GM21737 (cell line): ENCODE data around the gene RBBP8NL.

ENCODE experiments used
- ATAC-seq: cut with Tn5 transposase; IDR thresholded peaks from one replicate; pipeline ENCODE4 v1.9.1; 2021; ENCODE audit warnings: mild to moderate bottlenecking, moderate library complexity; ENCODE audit not compliant: unreplicated experiment

RBBP8NL gene

DNA sequence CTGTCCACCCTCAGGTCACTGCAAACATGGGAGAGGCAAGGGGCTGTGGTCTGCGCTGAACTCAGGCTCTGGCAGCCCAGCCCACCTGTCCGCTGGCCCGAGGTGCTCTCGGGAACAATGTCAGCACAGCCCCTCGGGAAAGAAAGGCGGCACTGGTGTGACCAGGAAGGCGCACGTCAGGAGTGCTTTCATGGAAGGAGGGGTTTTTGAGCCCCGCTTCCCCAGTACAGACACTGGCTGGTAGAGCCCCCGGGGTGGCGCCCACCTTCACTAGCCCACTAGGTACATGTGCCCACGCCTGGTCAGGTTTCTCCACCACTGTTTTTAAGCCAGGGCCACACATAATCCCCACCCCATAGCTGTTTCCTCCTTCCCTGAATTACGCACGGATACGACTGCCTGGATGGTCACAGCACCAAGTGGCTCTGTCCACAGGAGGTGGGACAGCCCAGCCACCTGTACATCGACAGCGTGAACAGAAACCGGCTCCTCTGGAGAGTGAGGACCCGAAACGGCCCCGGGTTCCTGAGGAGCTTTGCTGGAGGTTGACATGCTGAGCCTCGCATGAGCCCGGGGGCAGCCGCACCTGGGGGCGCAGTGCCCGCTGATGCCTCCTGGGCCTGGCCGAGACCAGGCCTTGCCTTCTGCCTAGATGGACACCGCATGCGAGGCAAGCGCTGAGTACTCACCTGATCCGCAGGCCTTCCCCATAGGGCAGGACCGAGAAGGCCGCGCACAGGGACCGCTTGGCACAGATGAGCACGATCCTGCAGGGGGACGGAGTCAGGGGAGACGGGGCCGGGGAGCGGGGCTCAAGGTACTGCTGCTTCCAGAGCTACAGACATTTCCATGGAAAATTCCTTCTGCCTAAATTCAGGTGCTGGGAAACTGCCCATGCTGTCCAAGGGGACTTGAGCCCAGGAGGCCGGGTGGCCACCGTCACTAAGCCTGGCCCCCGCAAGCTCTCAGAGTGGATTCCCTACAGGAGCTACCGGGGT lies 32.8 kb downstream of the RBBP8NL start:
- ATAC-seq: no peak

DNA sequence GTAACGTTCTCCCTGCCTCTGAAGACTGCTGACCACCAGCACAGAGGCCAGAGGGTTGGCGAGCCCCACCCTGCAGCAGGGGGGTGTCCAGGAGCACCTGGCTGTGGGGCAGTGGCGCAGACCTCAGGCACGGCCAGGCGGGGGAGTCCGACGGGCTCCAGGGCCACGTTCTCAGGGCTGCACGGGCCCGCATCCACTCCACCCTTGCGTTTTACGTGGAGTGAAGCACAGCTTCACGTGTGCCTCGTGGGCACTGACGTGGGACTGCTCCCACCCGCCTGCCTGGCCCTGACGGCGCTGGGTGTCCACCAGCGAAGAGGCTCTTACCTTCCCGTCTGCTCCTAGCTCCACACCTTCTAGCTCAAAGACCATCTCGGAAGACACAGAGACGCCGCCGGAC lies 33.5 kb downstream of the RBBP8NL start:
- ATAC-seq: no peak

DNA sequence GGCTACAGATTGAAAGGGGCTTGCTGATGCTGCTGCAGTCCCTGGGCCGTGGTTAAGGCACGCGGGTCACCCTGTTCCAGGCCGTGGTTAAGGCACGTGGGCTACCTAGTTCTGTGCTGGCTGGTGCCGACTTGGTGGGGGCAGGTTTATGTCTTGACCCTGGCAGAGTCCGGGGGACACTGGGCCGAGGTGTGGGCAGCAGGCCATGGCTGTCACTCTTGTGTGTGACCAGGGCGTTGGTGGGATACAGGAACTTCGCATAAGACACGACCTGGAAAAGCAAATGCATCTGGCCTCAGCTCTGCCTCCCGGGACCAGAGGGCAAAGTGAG lies 34.0 kb downstream of the RBBP8NL start:
- ATAC-seq: no peak

DNA sequence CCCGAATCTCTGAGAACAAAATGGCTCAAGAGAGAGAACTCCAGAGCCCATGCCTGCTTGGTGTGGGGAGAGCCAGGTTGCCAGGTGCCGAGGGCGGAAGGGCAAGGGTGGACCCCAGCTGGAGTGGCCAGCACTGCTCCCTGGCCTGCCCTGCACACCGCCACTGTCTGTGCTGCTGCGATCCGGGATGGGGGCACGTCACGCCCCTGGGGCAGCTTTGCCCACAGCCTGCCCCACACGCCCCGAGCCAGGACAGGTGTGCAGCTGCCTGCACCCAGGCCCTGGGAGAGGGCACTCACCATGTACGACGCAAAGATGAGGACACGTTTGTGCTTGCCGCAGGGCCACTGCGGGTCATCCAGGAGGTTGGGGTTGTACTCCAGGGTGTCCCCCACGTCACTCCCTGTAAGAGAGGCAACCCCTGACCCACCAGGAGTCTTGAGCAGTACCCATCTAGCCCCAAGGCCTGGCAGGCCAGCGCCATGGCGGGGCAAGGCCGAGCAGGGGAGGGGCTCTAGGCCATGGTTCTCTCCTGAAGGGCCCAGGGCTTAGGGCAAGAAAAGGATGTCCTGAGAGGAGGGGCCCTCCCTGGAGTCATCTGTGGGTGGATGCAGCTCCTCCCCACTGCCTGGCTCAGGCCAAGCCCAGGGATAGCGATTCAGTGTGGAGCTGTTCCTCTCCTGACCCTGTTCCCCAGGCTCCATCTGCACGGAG lies 34.6 kb downstream of the RBBP8NL start:
- no peak for ATAC-seq

DNA sequence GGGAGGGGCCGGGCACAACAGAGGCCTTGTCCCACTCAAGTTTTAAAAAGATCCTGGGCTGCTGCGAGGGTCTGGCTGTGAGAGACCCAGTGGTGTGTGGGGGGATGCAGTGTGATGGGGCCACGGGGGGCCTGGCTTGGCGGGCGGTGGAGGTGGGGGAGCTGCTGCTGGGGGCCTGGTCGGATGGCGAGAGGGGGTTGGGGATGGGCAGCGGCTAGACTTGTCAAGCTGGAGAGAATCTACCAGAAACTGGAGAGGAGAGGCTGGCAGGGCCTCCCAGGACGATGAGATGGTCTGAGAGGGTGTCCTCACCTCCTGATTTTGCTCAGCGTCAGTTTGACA lies 35.3 kb downstream of the RBBP8NL start:
- no peak for ATAC-seq

DNA sequence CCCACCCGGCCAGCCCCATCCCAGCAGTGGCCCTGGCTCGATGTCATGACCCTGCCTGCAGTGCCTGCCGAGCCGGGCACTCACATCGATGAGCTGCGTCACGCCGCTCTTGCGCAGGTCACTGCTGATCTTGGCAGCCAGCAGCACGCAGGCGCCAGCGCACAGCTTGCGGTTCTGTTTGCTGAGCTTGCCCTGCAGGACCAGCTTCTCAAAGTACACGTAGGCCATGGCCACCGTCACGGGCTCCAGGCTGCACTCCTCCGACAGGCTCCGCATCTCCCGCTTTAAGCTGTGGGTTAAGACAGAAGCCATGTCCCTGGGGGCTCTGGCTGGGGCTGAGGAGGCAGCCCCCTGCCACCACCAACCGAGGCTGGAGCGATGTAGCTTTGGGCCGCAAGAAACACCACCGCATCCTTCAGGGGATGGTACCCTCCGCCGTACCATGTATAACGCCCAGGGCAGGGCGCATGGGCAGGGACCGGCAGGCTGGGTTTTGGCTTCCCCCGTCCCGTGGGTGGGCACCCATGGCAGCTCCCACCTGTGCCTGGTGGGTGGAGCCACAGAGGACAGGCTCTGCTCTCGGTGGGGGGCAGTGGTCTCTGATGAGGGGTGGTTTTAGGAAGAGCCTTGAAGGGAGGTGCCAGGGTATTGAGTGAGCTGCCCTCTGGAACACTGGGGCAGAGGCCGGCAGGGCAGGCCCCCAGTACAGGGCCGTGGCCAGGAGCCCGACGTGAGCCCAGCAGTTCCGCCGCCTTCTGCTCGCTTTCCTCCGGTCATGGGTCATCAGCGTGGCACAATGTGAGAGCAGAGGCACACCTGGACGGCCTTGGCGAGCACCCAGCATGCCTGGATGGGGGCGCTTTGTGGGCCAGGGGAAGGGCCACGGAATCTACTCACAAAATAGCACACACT lies 35.9 kb downstream of the RBBP8NL start:
- no peak for ATAC-seq

DNA sequence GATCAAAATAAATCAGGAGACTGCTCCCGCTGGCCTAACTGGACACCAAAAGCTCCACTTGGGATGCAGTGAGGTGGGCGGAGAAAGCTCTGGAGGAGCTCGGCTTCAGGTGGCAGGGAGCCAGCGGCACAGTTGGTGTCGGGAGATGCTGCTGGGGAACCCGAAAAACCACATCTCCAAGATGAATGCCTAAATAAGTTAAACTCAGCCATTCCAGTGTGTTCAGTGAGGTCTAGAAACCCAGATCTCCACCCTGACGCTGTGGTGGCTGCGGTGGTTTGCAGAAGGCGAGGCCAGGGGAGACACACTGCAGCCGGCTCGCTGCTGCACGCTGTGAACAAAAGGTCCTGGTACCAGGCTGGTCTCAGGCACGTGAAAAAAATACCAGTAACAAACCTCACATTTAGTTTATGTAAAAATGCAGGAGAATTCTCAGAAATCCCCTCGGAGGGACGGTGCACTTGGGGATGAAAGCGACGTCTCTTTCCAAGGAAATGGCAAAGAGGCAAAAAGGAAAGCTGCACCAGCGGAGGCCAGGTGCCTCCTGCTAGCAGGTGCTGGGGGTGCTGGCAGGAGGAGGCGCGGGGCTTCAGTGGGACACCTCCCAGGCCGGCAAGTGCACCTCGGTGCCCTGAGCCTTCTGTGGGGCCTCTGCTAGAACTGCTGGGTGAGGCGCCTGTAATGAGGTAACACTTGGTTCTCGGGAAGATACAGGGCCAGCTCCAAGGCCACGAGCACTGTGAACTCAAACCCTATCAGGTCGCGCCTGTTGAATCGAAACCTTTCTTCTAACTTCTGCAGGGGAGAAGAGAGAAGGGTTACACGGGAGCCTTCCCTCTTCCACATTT lies 36.8 kb downstream of the RBBP8NL start:
- no peak for ATAC-seq

DNA sequence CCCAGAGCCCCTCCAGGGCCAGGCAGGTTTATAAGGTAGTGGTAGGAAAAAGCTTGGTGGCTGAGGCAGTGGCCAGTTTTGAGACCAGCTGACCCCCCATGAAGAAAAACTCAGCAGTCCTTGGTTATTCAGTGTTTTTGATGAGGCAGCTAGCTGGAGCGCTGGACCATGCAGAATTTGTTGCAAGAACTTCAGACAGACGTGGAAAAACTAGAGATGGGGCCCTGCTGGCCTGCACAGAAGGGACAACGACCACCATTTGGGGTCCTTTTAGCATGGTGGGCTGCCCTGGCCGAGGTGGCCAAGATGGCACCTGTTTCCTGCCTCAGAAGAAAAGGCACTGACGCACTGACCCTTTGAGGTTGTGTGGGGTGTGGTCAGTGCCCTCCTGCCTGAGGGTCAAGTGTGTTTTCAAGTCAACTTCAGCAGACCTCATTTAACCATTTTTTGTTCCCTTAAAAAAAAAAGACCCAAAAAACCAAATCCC lies 37.7 kb downstream of the RBBP8NL start:
- ATAC-seq: no peak

DNA sequence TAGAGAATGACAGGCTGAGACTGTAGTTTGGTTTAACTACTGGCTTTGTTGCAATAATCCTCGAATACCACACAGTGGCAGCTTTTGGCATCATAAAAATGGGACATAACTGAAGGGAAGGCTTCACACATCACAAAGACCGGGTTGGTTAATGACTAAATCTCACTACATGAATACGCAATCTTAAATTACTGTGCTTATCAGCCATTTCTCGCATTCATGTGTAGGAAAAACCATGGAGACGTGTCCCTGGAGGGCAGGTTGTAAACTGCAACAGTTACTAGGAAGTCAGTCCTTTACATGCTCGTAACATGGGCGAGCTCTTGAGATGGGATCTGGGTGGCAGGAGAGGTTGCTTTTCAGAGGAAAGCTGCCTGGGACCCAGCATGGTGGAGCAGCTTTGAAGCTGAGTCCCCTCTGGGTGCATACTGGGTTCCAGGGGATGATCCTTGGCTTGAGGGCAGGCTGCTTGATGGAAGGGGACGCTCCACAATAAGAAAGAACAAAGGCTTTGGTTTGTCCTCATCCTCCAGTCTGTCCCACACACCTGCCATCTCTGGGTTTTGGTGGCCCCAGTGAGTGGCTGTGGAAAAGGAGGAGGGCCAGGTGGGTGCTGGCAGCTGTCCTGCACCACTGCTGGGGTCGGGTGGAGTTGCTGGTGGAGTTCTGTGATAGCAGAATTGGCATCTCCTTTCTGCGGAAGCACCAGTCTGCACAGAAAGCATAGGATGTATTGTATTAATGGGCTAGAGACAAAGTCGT lies 38.3 kb downstream of the RBBP8NL start:
- ATAC-seq: no peak

DNA sequence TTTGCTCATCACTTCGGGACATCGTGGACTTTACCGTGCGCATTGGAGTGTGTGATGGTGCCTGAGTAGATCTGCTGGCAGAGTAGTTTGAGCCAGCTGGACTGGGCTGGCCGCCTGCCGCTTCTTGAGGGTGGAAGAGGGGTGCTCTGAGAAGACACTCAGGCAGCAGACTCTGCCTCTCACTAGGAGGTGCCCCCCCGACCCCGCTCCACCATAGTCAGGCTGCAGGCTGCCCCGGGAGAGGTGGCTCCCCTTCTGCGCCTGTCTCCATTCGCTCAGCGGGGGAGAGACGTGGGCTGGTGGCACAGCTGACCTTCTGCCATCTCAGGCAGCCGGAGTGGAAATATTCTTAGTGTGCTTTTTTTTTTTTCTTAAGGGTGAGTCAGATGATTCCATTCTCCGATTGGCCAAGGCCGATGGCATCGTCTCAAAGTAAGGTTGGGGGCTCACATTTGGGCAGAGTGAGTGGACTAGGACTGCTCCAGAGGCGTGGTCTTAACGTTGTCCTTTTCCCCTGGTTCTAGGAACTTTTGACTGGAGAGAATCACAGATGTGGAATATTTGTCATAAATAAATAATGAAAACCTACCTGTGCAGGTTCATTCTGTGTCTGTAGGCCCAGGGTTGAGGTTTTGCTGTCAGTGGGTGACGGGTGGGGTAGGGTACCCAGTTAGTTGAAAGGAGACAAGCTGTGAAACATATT lies 39.3 kb downstream of the RBBP8NL start:
- no peak for ATAC-seq

DNA sequence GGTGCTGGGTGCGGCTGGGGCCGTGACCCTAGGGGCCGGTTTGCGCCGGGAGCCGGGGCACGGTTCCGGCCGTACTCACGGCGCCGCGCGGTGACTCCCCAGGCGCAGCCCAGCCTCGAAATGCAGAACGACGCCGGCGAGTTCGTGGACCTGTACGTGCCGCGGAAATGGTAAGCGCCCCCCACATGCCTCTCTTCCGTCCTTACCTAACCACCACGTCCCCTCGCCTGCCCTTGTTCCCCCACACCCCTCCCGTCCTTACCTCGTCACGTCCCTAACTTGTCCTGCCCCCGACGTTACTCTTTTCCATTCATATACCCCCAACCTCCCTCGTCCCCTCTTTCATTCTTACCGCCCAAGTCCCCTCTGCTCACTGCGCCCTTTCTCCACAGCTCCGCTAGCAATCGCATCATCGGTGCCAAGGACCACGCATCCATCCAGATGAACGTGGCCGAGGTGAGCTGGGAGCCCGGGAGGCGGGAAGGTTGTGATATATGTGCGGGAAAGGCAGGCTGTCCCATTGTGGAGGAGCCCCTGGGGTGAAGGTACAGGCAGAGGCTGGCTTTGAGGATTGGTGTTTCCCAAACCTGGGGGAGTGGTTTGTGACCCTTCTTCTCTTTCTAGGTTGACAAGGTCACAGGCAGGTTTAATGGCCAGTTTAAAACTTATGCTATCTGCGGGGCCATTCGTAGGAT lies 40.0 kb downstream of the RBBP8NL start:
- ATAC-seq: no peak

DNA sequence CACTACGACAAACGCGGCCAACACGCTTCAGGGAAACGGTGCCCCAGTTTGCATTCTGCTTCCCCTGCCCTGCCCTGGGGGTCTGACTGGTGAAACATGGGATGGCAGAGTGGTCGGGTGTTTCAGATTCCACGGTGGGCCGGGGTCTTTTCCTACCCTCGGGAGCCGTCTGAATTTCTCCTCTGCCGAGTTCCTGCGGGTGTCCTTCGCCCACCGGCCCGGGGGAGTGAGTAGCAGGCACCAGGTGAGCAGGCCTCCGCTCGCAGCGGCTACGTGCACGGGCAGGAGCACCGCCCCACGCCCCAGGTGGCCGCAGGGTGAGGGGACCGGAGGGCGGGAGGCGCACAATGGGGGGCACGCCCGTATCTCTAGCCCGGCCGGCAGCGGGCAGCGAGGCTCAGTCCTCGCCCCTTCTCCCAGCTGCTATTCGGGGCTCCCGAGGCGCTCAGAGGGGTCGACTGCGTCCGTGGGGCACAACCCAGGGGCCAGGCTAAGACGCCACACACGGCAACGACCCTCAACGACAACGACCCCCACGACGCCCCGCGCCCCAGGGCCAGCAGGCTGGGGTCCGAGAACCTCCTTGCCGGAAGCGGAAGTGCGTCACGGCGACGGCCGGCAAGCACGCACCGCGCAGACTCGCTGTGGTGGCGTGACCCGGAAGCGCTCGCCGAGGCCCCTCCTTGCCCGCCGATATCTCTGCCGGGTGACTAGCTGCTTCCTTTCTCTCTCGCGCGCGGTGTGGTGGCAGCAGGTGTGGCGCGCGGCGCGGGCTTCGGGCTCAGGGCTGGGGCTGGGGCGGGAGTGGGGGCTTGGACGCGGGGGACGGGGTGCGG lies 40.7 kb downstream of the RBBP8NL start, which contains the start of gene RPS21:
RPS21 (plus strand) TSS at position 721 of the 836 bp plus-strand sequence. CDS start 236 bp downstream, outside the sequence.
- ATAC-seq: peak; percentile 68

DNA sequence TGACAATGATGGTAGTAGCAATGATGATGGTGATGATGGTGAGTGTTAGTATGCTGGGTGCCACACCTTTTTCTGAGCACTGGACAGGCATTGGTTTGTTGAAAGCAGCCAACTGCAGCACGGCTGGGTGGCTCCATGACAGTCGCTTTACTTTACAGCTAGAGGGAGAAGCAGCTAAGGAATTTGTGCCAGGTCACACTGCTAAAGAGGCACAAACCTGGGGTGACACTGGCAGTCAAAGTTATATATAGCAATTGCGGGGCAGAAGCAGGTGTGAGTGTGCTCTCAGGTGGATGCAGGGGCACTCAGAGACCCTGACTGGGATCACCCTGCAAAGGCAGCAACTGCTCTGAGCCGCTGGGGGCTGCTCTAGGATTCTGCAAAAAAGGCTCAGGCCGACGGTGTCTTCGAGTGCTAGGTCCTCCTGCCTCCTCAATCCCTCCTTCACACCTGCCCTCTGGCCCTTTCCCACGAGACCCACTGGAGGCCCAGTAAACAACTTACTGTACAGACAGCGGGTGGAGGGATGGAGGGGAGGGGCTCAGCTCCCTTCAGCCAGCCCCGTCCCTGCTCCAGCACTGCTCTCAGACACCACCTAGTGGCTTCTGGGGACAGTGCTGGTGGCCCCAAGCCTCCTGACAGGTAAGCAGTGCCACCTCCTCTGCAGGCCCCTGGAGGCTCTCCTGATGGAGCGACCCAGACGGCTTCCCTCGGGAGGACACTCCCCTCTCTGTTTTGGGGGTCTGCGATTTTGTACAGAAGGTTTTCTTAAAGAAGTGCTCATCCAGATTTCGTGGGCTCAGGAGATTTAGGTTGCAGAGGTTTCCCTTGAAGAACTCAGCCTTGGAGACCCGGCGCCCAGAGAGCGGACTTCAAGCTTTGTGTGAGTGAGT lies 44.8 kb downstream of the RBBP8NL start:
- ATAC-seq: peak; percentile 55

DNA sequence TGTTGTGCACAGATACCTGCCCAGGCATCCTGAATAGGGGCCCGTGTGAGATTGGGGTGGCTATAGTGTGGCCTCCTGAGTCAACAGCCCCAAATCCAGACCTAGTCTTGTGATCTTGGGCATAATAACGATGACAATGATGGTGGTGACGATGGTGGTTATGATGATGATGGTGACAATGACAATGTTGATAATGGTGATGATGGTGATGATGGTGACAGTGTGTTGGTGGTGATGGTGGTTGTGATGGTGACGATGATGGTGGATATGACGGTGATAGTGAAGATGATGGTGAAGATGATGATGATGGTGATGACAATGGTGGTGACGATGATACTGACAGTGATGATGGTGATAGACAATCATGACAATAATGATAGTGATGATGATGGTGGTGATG lies 45.5 kb downstream of the RBBP8NL start:
- no peak for ATAC-seq

DNA sequence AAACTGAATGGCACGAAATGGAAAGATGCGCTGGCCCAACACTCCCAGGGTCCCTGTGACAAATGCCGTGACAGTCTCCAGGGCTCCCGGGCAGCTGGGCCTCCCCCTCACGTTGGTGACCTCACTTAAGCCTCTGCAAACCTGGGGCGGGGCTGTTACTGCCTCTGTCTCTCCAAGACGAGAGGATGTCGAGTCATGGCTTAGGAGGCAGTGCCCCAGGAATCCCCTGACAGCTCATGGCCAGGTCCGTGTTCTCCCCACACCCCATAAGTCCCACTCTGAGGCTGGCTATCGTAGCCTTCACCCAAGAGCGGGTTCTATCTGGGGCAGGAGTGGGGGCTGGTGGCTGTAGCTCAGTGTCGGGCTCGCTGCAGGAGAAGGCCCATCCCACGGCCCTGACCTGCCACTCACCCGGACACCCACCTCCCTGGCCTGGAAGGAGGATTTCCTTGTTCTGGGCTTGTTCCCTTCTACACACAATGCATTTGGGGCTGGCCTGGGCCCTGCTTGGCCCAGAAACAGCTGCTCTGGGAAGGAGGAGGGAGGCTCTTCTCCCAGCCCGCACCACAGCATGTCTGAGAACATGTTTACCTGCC lies 46.0 kb downstream of the RBBP8NL start:
- ATAC-seq: no peak

DNA sequence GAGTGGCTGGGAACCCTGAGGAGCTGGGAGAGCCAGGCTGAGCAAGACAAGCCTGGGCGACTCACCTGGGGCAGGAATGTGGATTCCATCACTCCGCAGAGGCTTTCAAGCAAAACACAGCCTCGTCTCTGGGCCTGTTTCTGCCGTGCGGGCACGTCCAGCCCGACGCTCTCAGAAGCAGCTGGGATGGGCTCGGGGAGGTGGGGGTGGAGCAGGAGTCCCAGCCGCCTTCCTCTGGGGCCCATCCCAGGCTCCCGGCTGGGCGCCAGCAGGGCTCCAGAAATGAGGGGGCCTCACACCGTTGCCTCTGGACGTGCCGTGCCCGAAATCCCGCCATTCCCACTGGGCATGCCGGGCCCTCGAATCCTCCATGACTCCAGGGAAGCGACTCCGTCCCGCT lies 49.1 kb downstream of the RBBP8NL start:
- ATAC-seq: no peak
